ENCODE measurements around the gene PTPRD.

PTPRD gene

GRCh38 chr9:10242255-10242654 is 370.5 kb downstream of the PTPRD start:
- FAIRE-seq (no peak), DNase-seq (ENCODE audit: insufficient read length, low spot score) (no peak)
- no peak for TF ChIP-seq CTCF (IDR thresholded peaks at IDR 0.05; ENCODE audit: insufficient read depth, missing control alignments)

GRCh38 chr9:10238087-10238486 is 374.7 kb downstream of the PTPRD start:
- TF ChIP-seq CTCF (IDR thresholded peaks at IDR 0.05; ENCODE audit: insufficient read depth, missing control alignments), result no peak
- DNase-seq (ENCODE audit: insufficient read length, low spot score) (no peak), FAIRE-seq (no peak)

- FAIRE-seq (no peak), DNase-seq (ENCODE audit: insufficient read length, low spot score) (no peak)
- no peak for TF ChIP-seq CTCF (IDR thresholded peaks at IDR 0.05; ENCODE audit: insufficient read depth, missing control alignments)
These were observed 375.2 kb downstream of the PTPRD start for GRCh38 chr9:10237584-10237983.

- no peak for FAIRE-seq
- no peak for DNase-seq (ENCODE audit: insufficient read length, low spot score)
- TF ChIP-seq CTCF (IDR thresholded peaks at IDR 0.05; ENCODE audit: insufficient read depth, missing control alignments), result no peak
These were observed 376.6 kb downstream of the PTPRD start for GRCh38 chr9:10236161-10236560.

- FAIRE-seq (no peak), DNase-seq (ENCODE audit: insufficient read length, low spot score) (no peak)
- no peak for TF ChIP-seq CTCF (IDR thresholded peaks at IDR 0.05; ENCODE audit: insufficient read depth, missing control alignments)
These were observed 377.4 kb downstream of the PTPRD start for GRCh38 chr9:10235376-10235775.

GRCh38 chr9:10232352-10232930 is 380.4 kb downstream of the PTPRD start:
- DNase-seq (ENCODE audit: insufficient read length, low spot score), result no peak
- TF ChIP-seq CTCF (IDR thresholded peaks at IDR 0.05; ENCODE audit: insufficient read depth, missing control alignments), result peak; percentile 55
- FAIRE-seq, result no peak

GRCh38 chr9:10230512-10230911 is 382.3 kb downstream of the PTPRD start:
- FAIRE-seq (no peak), DNase-seq (ENCODE audit: insufficient read length, low spot score) (no peak)
- TF ChIP-seq CTCF (IDR thresholded peaks at IDR 0.05; ENCODE audit: insufficient read depth, missing control alignments), result no peak
